ENCODE results near the gene SNHG17.
"Not testable (repeated sequence)": the region's sequence is repeated elsewhere in the genome, so short reads cannot be mapped to it uniquely, and the experiment has no call there.

The SNHG17 gene

DNA sequence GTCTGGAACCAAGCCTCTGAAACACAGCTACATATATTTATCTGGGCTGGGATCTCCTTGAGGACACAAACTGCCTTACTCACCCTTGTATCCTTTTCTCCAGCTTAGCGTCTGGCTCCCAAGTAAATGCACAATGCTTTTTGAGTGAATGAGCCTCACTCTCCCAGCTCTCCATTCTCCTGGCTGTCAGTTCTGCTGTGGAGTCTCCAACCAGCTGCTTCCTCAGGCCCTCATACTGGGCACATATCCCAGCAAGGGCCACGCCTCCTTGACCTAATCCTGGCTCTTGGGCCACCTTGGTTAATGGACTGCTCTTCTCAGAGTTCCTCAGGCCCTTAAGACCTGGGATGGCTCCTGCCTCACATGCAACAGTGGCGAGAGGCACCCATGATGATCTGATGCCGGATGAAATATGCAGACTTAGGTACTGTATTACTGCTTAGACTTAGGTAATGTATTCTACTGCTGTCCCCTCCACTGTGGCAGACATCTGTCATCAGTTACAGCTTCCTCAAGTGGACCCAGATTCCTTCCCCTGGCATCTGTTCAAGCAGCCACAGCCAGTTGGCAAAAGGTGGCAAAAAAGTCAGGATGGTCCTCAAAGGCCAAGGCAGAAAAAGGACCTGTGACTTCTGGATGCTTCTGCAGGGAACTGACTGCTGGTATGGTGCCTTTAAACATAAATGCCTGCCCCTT is 16.5 kb downstream of the SNHG17 start:
- no peak for DNase-seq

DNA sequence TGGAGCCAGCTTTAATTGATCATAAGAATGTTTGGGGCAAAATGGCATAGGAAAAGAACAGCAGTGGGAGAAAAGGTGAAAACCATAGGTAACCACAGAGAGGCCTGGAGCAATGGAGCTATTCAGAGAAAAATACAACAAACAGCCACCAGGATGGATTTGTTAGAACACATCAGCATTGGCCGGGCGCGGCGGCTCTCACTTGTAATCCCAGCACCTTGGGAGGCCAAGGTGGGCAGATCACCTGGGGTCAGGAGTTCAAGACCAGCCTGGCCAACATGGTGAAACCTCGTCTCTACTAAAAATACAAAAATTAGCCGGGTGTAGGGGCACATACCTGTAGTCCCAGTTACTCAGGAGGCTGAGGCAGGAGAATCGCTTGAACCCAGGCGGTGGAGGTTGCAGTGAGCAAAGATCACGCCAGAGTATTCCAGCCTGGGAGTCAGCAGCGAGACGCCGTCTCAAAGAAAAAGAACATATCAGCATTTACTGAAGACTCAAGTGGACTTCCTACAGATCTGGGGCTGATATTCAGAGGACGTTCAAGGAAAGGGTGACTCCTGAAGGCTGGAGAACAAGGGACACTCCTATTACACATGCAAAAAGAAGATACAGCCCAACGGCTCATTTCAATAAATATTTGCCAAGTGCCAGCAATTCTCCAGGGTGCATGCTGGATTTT is 20.2 kb downstream of the SNHG17 start:
- no peak for DNase-seq

DNA sequence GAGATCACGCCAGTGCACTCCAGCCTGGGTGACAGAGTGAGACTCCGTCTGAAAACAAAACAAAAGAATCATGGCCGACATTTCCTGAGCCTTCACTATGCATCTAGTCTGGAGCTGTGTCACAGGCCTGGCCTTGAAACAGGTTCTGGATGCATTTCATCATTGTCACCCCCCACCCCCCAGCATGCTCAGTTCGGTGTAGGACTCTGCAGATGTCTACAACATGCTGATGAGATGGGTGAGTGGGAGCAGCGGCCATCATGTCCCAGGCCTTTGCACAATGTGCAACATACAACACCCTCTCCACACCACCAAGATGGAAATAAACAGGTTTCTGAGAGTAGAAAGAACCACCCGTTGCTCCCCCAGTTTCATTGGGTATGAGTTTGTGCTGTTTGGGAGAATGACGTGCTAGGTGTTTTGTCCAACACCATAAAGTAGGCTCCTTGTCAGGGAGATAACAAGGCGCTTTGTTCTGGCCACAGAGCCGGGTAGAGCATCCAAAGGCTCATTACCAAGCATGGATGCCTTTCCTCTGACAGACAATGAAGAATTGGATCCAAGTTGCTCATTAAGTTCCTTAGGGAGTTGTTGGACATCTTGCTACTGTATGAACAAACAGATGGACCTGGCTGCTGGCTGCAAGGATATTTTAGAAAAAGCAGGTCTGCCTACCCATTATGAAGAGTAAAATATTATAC is 22.1 kb downstream of the SNHG17 start:
- no peak for DNase-seq

DNA sequence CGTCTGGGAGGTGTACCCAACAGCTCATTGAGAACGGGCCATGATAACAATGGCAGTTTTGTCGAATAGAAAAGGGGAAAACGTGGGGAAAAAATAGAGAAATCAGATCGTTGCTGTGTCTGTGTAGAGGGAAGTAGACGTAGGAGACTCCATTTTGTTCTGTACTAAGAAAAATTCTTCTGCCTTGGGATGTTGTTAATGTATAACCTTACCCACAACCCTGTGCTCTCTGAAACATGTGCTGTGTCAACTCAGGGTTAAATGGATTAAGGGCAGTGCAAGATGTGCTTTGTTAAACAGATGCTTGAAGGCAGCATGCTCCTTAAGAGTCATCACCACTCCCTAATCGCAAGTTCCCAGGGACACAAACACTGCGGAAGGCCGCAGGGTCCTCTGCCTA is 27.3 kb downstream of the SNHG17 start:
- not testable (repeated sequence) for DNase-seq

DNA sequence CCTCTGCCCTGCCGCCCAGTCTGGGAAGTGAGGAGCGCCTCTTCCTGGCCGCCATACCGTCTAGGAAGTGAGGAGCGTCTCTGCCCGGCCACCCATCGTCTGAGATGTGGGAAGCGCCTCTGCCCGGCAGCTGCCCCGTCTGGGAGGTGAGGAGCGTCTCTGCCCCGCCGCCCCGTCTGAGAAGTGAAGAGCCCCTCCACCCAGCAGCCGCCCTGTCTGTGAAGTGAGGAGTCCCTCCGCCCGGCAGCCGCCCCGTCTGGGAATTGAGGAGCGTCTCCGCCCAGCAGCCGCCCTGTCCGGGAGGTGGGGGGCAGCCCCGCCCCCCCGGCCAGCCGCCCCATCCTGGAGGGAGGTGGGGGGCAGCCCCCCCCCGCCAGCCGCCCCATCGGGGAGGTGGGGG is 27.8 kb downstream of the SNHG17 start:
- no peak for DNase-seq

DNA sequence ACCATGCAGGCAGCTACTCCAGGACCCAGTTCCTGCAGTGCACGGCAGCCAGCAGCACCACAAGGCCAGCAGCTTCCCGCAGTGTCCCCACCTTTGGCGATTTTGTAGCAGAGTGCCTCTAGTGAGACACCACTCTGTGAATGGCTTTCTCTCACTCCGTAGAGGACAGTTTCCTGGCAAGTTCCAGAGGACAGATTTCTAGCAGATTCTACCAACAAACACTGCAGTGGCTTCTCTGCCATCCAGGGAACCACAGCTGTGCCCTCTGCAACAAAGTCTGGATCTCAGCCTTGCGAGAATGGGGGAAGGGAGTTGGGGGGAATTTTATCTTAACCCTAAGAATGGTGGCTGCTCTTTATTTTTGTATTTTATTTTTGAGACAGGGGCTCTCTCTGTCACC is 28.7 kb downstream of the SNHG17 start:
- no peak for DNase-seq

DNA sequence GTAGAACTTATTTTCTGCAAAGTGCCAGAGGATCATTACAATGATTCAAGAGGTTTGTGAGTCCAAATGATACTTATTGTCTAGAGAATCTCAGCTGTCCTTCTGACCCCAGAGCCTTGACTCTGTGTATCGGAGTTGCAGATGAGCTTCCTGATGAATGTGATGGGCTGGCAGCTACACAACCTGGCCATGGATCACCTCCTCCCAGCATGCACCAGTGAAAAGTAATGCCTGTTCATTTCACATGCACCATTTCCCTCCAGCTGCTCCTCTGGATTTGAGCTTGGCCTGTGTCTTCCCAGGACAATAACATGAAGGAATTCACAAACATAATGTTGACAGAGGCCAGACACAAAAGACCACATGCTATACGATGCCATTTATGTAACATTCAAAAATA is 30.0 kb downstream of the SNHG17 start:
- DNase-seq, result no peak

DNA sequence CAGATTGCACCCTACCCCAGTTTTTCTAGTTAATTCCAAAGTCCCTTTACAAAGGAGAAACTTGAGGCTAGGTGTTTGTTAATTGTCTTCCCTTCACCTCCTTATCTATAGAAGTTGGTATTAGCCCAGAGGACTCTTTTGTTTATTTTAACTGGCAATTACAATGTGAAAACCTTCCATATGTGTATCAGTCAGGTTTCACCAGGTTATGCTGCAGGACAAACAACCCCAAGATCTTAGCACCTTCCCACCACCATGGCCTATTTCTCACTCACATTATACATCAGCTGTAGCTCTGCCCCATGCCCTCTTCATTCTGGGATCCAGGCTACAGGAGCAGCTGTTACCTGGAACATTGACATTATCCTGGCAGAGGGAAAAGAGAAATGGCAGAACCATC is 31.1 kb downstream of the SNHG17 start:
- DNase-seq, result no peak

DNA sequence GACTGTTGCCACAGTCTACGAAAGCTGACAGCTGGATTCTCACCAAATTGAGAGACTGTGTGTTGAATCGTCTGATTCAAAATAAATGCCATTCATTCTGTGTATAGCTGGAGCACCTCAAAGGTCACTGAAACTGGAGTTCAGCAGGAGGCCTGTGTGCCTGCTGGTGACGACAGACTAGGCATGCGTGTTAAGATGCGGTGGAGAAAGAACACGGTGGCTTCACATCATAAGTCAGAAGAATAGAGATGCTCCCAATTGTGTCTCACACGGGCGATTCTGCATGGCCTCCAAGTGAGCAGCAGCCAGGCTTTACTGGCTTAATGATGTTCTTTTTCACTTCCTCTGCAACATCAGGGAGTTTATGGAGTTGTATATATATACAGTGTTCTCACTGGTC is 32.3 kb downstream of the SNHG17 start:
- no peak for DNase-seq

DNA sequence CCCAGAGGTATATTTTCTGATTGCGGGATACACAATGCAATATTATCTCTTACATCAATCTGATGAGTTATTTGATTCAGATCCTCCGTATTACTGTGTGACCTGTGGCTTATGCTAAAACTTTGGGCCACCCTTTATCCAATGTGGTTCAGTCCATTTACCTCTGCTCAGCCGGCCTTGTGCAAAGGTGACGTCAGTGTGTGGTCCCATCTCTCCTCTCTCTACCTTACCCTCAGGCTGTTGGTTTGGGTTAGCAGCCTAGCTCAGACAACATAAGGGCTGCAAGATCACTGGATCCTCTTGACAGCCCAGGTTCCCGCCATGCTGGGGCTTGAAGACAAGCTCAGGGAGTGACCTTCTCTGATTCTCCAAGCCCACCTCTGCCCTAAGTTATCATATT is 33.0 kb downstream of the SNHG17 start:
- DNase-seq, result no peak

DNA sequence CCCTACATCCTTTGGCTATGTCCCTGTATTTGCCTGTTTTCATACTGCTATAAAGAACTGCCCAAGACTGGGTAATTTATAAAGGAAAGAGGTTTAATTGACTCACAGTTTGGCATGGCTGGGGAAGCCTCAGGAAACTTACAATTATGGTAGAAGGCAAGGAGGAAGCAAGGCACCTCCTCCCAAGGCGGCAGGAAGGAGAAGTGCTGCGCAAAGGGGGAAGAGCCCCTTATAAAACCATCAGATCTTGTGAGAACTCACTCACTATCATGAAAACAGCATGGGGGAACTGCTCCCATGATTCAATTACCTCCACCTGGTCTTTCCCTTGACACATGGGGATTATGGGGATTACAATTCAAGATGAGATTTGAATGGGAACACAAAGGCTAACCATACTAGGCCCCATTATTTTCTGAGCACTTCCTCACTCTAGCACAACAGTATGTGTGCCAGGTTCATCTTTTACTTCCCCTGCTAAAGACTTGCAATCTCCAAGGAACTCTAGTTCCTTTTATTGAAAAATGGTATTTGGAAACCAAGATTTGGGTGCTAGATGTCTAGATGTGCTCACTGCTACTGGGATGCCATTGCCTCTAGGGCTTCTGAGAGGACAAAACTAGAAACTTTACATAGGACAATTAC is 39.3 kb downstream of the SNHG17 start:
- DNase-seq, result not testable (repeated sequence)

DNA sequence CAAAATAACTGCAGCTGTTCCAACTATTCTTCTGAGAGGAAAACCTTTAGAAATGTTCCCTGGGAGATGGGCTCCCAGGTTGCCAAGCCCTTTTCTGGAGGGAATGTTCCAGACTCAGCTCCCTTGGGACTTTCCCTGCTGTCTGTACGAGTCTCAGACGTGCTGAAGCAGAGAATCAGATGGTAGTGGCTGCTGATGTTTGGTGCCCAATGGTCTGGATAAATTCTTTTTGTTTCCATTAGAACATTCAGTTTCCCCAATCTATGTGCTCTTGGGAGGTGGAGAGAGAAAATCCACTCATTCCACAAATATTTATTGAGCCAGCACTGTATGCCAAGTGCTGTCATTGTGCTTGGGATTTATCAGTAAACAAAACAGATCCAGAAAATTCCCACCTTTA is 40.0 kb downstream of the SNHG17 start:
- DNase-seq, result no peak

DNA sequence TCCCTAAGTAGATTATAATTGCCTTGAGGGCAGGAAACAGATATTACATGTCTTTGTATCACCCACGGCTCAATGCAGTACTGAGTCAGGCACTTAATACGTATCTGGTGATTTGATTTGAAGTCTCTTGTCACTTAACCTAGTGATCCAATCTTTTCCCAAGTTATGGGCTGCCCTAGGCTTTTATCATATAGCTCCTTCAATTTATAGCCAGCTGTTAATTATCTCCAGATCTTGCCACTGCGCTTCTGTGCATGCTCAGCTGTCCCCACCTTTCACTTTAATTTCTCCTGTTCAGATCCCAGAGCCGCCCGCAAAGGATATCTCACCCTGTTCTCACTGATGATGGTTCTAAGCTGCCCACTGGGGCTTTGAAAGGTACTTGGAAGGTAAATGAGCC is 41.9 kb downstream of the SNHG17 start:
- DNase-seq, result no peak

DNA sequence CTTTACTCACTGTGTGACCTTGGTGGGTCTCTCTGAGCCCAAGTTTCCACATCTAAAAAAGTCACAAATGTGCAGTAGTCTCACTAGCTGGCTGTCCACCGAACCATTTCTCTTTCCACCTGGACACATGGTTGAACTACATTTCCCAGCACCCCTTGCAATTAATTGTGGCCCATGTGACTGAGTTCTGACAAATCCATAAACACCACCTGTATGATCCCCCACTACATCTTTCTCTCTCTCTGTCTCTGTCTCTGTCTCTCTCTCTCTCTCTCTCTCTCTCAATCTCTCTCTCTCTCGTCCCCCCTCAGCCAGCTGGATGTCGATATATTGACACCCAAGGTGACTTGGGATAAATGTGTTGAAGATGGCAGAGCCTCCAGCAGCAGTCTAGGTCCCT is 42.8 kb downstream of the SNHG17 start:
- no peak for DNase-seq

DNA sequence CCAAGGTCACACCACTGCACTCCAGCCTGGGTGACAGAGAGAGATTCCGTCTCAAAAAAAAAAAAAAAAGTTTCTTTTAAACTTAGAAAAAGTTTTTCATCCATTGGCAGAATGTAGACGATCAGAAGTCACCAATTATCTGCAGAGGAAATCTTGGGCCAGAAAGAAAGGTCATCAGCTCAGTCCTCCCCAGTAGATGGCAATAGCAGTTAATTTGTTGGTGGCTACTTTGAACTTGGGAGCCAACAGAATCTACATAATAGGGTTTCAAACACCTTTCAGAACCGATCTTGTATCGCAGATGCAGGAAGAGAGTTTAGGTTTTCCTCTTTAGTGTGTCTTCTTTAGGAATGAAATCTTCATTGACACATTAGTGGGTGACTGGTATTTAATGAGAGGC is 47.2 kb downstream of the SNHG17 start:
- no peak for DNase-seq

DNA sequence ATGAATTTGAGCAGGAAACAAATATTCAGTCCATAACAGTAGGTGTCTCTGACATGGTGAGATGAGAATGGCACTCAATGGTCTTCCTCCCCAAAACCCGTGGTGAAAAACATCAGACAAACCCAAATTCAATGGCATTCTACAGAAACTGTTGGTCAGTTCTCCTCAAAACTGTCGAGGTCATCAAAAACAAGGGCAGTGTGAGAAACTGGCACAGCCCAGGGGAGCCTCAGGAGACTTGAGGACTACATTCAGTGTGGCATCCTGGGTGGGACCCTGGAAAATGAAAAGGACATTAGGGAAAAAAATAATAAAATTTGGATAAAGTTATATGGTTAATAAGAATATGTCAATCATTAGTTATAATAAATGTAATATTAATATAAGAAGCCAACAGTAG is 48.3 kb downstream of the SNHG17 start:
- no peak for DNase-seq

DNA sequence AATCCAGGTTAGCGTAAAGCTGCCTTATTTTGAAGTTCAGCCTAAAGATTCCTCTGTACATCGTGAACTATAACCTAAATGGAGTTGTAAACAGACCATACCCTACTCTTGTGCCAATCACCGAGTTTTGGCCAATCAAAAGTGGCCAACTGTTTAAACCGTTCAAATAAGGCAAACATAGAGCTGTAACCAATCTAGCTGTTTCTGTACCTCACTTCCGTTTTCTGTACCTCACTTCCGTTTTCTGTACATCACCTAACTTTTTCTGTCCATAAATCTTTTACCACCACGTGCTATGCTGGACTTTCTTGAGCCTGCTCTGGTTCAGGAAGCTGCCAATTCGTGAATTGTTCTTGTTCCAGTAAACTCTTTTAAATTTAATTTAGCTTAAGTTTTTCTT is 49.1 kb downstream of the SNHG17 start:
- no peak for DNase-seq

DNA sequence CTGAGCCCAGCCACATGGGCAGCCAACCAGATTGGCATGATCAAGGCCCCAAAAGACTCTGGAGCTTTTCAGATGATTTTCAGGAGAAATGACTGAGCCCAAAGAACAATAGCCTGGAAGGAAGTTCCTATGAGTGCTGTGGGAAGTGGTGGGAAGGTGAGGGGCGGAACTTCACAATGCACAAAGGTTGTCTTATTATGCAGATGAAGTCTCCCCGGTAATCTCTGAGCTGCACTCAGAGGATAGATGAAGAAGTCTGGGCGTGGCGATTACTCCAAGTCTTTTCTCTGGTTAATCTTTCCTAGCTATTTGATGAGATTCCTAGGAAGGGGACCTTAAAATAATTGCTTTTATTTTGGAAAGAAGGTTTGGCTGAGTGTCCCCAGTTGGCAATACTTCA is 52.0 kb downstream of the SNHG17 start:
- no peak for DNase-seq

DNA sequence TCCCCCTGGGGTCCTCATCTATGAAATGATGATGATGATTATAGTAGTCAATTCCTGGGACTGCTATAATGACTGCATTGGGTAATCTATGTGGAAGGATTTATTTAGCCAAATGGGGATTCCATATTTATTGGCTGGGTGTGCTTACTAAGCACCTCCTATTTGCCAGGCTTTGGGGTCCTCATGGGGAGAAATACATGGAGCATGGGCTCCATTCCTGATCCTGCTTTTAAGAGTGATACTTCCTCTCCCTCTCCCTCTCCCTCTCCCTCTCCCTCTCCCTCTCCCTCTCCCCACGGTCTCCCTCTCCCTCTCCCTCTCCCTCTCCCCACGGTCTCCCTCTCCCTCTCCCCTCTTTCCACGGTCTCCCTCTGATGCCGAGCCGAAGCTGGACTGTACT is 57.3 kb downstream of the SNHG17 start:
- DNase-seq, result not testable (repeated sequence)

DNA sequence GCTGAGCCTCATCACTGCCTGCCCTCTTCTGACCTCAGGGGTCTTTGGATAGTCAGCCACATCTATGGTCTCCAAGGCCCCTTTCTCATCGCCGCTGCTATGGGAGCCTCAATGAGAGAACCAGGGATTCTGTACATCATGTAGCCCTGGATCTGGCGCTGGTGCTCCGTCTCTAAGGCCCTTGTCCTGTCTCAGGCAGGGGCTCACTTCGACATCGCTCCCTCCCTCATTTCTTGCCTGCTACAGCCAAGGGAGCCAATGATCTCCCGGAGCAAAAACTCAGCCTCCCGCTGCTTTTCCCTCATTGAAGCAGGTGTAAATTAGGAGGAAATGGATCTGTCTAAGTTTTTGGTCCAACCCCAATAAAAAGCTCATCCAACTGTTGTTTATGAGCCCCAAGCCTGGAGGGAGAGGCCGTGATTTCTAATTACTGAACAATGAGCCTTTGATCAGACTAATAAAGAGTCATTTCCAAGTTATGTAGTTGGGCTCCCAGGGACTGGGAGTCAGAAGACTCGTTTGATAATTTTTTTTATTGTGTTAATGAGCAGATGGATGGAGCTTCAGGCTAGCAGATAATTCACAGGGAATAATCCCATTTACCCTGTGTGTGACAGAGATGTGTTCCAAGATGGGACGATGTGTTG is 58.0 kb downstream of the SNHG17 start:
- DNase-seq, result no peak

DNA sequence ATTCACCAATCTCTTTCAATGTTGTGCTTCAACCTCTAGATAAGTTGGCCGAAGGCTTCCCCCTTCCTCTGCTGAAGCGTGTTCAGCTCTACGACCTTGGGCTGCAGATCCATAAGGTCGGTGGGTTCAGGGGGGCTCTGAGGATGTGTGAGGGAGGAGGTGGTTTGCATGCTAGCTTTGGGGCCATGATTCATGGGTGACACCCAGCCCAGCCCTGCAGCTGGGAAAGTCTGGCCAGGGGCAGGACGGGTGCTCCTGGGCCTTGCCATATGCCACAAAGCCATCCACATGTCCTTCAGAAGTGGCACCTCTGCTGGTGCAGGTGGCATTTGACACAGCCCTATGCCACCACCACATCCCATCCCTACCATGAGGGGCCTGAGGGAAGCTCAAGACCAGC is 61.2 kb downstream of the SNHG17 start:
- DNase-seq, result no peak

DNA sequence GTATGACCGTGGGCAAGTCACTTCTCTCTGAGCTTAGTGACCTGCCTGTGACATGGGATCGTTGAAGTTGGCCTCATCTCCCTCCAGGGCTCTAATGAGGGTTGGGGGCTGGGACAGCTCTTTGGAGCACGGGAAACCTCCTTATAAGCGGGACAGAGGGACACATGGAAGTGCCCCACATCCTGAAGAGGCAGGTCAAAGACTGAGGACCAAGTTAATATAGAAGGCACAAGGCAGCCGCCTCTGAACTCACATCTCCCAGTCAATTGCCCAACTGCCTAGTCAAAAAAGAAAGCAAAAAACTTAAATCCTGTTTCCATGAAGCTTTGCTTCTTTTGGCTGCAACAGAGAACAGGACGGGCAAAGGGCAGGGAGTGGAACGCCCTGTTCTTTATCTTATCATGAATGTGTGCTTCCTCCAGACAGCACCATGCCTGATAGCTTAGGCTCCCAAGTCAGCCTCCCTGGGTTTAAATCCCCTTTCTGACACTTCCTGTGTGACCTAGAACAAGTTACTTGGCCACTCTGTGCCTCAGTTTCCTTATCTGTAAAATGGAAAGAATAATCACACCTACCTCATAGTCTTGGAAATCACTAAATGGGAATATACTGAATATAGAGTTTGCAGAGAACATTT is 61.8 kb downstream of the SNHG17 start:
- DNase-seq, result no peak

DNA sequence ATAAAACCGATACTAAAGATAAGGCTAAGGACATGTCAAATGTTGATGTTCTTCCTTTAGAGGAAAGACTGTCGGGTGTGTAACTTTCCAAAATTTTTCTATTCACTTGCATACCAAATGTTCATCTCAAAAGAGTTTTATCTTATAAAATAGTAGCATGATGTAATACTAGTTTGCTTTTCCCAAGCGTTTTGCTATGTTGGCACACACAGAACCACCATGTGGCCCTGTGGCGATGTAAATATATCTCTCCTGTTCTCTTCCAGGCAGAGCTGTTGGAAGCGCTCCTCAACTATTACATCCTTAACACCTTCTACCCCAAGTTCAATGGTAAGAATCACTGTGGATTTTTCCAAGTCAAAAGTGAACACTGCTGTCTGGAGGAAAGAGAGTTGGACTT is 62.3 kb downstream of the SNHG17 start:
- no peak for DNase-seq

Data from fibroblast of skin of abdomen (primary cell).